HG03064 (cell line): ENCODE data around the gene SLIT3.

ENCODE experiments used
- ATAC-seq: cut with Tn5 transposase; IDR thresholded peaks from one replicate; pipeline ENCODE4 v1.9.1; 2021; ENCODE audit warnings: low read depth; ENCODE audit not compliant: unreplicated experiment

Gene SLIT3

GRCh38 chr5:169011451-169011850 lies 289.5 kb downstream of the SLIT3 start:
- no peak for ATAC-seq

- ATAC-seq = no peak
Observed at GRCh38 chr5:169011009-169011408, 289.9 kb downstream of the SLIT3 start.

- ATAC-seq = no peak
Observed at GRCh38 chr5:169009123-169009522, 291.8 kb downstream of the SLIT3 start.

- no peak for ATAC-seq
Observed at GRCh38 chr5:169006842-169007790, 293.8 kb downstream of the SLIT3 start.

GRCh38 chr5:169004551-169004950 lies 296.4 kb downstream of the SLIT3 start:
- ATAC-seq = no peak

GRCh38 chr5:169003721-169004541 lies 297.0 kb downstream of the SLIT3 start:
- no peak for ATAC-seq

- ATAC-seq = no peak
Observed at GRCh38 chr5:169002953-169003555, 297.9 kb downstream of the SLIT3 start.

- ATAC-seq = no peak
Observed at GRCh38 chr5:169001394-169001793, 299.5 kb downstream of the SLIT3 start.

- ATAC-seq = no peak
Observed at GRCh38 chr5:168995024-168995423, 305.9 kb downstream of the SLIT3 start.

GRCh38 chr5:168992687-168993086 lies 308.3 kb downstream of the SLIT3 start:
- no peak for ATAC-seq

- ATAC-seq = no peak
Observed at GRCh38 chr5:168992016-168992415, 308.9 kb downstream of the SLIT3 start.

- no peak for ATAC-seq
Observed at GRCh38 chr5:168991311-168991710, 309.6 kb downstream of the SLIT3 start.

- no peak for ATAC-seq
Observed at GRCh38 chr5:168990679-168991078, 310.3 kb downstream of the SLIT3 start.

GRCh38 chr5:168989731-168990505 lies 311.0 kb downstream of the SLIT3 start:
- no peak for ATAC-seq

- no peak for ATAC-seq
Observed at GRCh38 chr5:168988699-168989098, 312.2 kb downstream of the SLIT3 start.

GRCh38 chr5:168987543-168988300 lies 313.2 kb downstream of the SLIT3 start:
- no peak for ATAC-seq

GRCh38 chr5:168985454-168985853 lies 315.5 kb downstream of the SLIT3 start:
- ATAC-seq = no peak

- ATAC-seq = no peak
Observed at GRCh38 chr5:168984135-168984675, 316.7 kb downstream of the SLIT3 start.

- no peak for ATAC-seq
Observed at GRCh38 chr5:168979135-168979534, 321.8 kb downstream of the SLIT3 start.
